Measurements from ENCODE around the gene PPM1D. TPM values are rescaled to one million over a fixed set of nuclear protein-coding genes. Genes with fewer than 3 reads are reported as not detected.

Gene PPM1D
- total RNA-seq, 5 donors from 2014 or later (not counting 1 experiment from before 2014, with no cell fraction given) = 17.0 to 22.5 (median 19.6) TPM

- no peak overlapping the region for H3K4me3 ChIP-seq (ENCODE audit: control insufficient read depth in 1 of 2, extremely low read depth in 1 of 2, low read length in 1 of 2)
- H3K27ac ChIP-seq (ENCODE audit: low read length) = no peak overlapping the region
- H3K36me3 Mint-ChIP-seq = no peaks in the 10 kb centered on the region
- ChIA-PET CTCF (interaction anchor here in 1 of 2 donors (1.0 kb wide), 1 partner anchor 20 kb away, joined by 3 read pairs; no protein-coding TSS in a partner anchor), POLR2A (interaction anchor here in 1 of 2 donors (0.6 kb wide), 1 partner anchor 206 kb away, joined by 3 read pairs; the partner anchor contains the start of gene USP32)
- H3K27me3 ChIP-seq (replicated peaks in 1 of 2; ENCODE audit: control insufficient read depth in 2 of 2, extremely low read depth in 1 of 2, insufficient read depth in 2 of 2, low read length in 1 of 2) = no peaks in the 10 kb centered on the region
- no peak for DNase-seq
- peaks cover 27 to 40% (median 33%) of the 10 kb centered on the region in 3 donors for H3K4me1 Mint-ChIP-seq
- H3K27ac Mint-ChIP-seq = no peak overlapping the region
- H3K4me1 ChIP-seq (ENCODE audit: control insufficient read depth in 1 of 2, extremely low read depth in 1 of 2, insufficient read depth in 2 of 2, low read length in 2 of 2) = peaks cover 7 to 10% of the 10 kb centered on the region in 2 experiments
- no peaks in the 10 kb centered on the region for H3K36me3 ChIP-seq (ENCODE audit: control insufficient read depth in 2 of 2, extremely low read depth in 1 of 2, insufficient read depth in 1 of 2, low read length in 1 of 2)
- 88% methylated on average over 7 of the region's 7 CpGs for WGBS (ENCODE audit: insufficient coverage)
- H3K9me3 Mint-ChIP-seq = no peaks in the 10 kb centered on the region
- peak overlapping the region; percentile 10 to 31 (median 30) for H3K4me3 Mint-ChIP-seq
- no peak for ATAC-seq (replicated peaks in 1 of 4)
- H3K9me3 ChIP-seq = no peaks in the 10 kb centered on the region
- no peaks in the 10 kb centered on the region for H3K27me3 Mint-ChIP-seq
These were observed 1.8 kb upstream of the PPM1D start for GRCh38 chr17:60598001-60598736.

GRCh38 chr17:60599220-60599619, 773 bp upstream of the PPM1D start:
- no peaks in the 10 kb centered on the region for H3K27me3 Mint-ChIP-seq
- CTCF ChIA-PET = interaction anchor here (0.5 to 1.2 kb wide), 6 partner anchors 17 to 1280 kb away, joined by 3 to 4 read pairs (median 3); partner anchors contain the start of gene USP32 (in 1 of the 2)
- WGBS (ENCODE audit: insufficient coverage) = 3% methylated on average over 17 of the region's 17 CpGs
- Histone ChIP-seq H3K9me3 (no peaks in the 10 kb centered on the region), H3K27me3 (replicated peaks in 1 of 2; ENCODE audit: control insufficient read depth in 2 of 2, extremely low read depth in 1 of 2, insufficient read depth in 2 of 2, low read length in 1 of 2) (no peaks in the 10 kb centered on the region), H3K27ac (ENCODE audit: low read length) (peak overlapping the region; percentile 76), H3K4me3 (ENCODE audit: control insufficient read depth in 1 of 2, extremely low read depth in 1 of 2, low read length in 1 of 2) (peak overlapping the region; percentile 89 to 98), H3K36me3 (ENCODE audit: control insufficient read depth in 2 of 2, extremely low read depth in 1 of 2, insufficient read depth in 1 of 2, low read length in 1 of 2) (no peaks in the 10 kb centered on the region), H3K4me1 (ENCODE audit: control insufficient read depth in 1 of 2, extremely low read depth in 1 of 2, insufficient read depth in 2 of 2, low read length in 2 of 2) (peaks cover 8 to 14% of the 10 kb centered on the region in 2 experiments)
- no peaks in the 10 kb centered on the region for H3K9me3 Mint-ChIP-seq
- POLR2A ChIA-PET = interaction anchor here (0.6 to 1.6 kb wide), 3 partner anchors 20 to 207 kb away, joined by 3 to 8 read pairs (median 3); partner anchors contain the start of gene USP32 (in 1 of the 2)
- H3K4me1 Mint-ChIP-seq = peaks cover 36 to 44% (median 42%) of the 10 kb centered on the region in 3 donors
- H3K27ac Mint-ChIP-seq = peak overlapping the region; percentile 96 to 98
- DNase-seq (no peak), ATAC-seq (replicated peaks in 1 of 4) (peak; percentile 22 to 30 (median 26))
- H3K4me3 Mint-ChIP-seq = peak overlapping the region; percentile 94 to 98 (median 96)
- peaks cover 2% of the 10 kb centered on the region for H3K36me3 Mint-ChIP-seq

- WGBS (ENCODE audit: insufficient coverage) = under 1% methylated on average over 66 of the region's 69 CpGs
- peak overlapping the region; percentile 89 to 98 for H3K4me3 ChIP-seq (ENCODE audit: control insufficient read depth in 1 of 2, extremely low read depth in 1 of 2, low read length in 1 of 2)
- POLR2A ChIA-PET = interaction anchor here in 1 of 2 donors (0.6 to 1.6 kb wide), 3 partner anchors 37 to 980 kb away, joined by 3 to 8 read pairs (median 4); partner anchors contain the start of gene USP32
- peak overlapping the region; percentile 94 to 98 (median 96) for H3K4me3 Mint-ChIP-seq
- H3K9me3 ChIP-seq = no peaks in the 10 kb centered on the region
- H3K27me3 Mint-ChIP-seq = no peaks in the 10 kb centered on the region
- H3K36me3 Mint-ChIP-seq = peaks cover 5% of the 10 kb centered on the region
- DNase-seq (peak; percentile 11 to 77 (median 44)), ATAC-seq (replicated peaks in 1 of 4) (peak; percentile 4 to 23 (median 12))
- CTCF ChIA-PET = interaction anchor here (0.6 to 1.2 kb wide), 8 partner anchors 9 to 201 kb away, joined by 3 to 4 read pairs (median 3); partner anchors contain the start of gene BCAS3 (in 1 of the 2)
- peaks cover 46 to 49% (median 49%) of the 10 kb centered on the region in 3 donors for H3K4me1 Mint-ChIP-seq
- H3K4me1 ChIP-seq (ENCODE audit: control insufficient read depth in 1 of 2, extremely low read depth in 1 of 2, insufficient read depth in 2 of 2, low read length in 2 of 2) = peaks cover 8 to 14% of the 10 kb centered on the region in 2 experiments
- peak overlapping the region; percentile 84 for H3K27ac ChIP-seq (ENCODE audit: low read length)
- no peaks in the 10 kb centered on the region for H3K36me3 ChIP-seq (ENCODE audit: control insufficient read depth in 2 of 2, extremely low read depth in 1 of 2, insufficient read depth in 1 of 2, low read length in 1 of 2)
- H3K9me3 Mint-ChIP-seq = no peaks in the 10 kb centered on the region
- peak overlapping the region; percentile 70 to 98 for H3K27ac Mint-ChIP-seq
- H3K27me3 ChIP-seq (replicated peaks in 1 of 2; ENCODE audit: control insufficient read depth in 2 of 2, extremely low read depth in 1 of 2, insufficient read depth in 2 of 2, low read length in 1 of 2) = no peaks in the 10 kb centered on the region
These were observed 775 bp downstream of the PPM1D start for GRCh38 chr17:60600490-60601446.

- POLR2A ChIA-PET = interaction anchor here in 1 of 2 donors (0.6 to 0.7 kb wide), 2 partner anchors 147 to 981 kb away, joined by 3 to 4 read pairs; no protein-coding TSS in a partner anchor
- Histone ChIP-seq H3K4me3 (ENCODE audit: control insufficient read depth in 1 of 2, extremely low read depth in 1 of 2, low read length in 1 of 2) (peak overlapping the region; percentile 89 to 98), H3K27ac (ENCODE audit: low read length) (no peak overlapping the region)
These were observed 1.7 kb downstream of the PPM1D start for GRCh38 chr17:60601447-60602384.

GRCh38 chr17:60602385-60602742, 2.4 kb downstream of the PPM1D start:
- H3K36me3 Mint-ChIP-seq = peaks cover 8% of the 10 kb centered on the region
- WGBS (ENCODE audit: insufficient coverage) = no CpG with 5 or more reads among the region's 12 CpGs
- peak overlapping the region; percentile 72 to 96 (median 94) for H3K4me3 Mint-ChIP-seq
- no peak overlapping the region for H3K27ac Mint-ChIP-seq
- Histone ChIP-seq H3K4me3 (ENCODE audit: control insufficient read depth in 1 of 2, extremely low read depth in 1 of 2, low read length in 1 of 2) (peak overlapping the region; percentile 89 to 98), H3K36me3 (ENCODE audit: control insufficient read depth in 2 of 2, extremely low read depth in 1 of 2, insufficient read depth in 1 of 2, low read length in 1 of 2) (no peaks in the 10 kb centered on the region), H3K9me3 (no peaks in the 10 kb centered on the region), H3K27ac (ENCODE audit: low read length) (no peak overlapping the region), H3K27me3 (replicated peaks in 1 of 2; ENCODE audit: control insufficient read depth in 2 of 2, extremely low read depth in 1 of 2, insufficient read depth in 2 of 2, low read length in 1 of 2) (no peaks in the 10 kb centered on the region), H3K4me1 (ENCODE audit: control insufficient read depth in 1 of 2, extremely low read depth in 1 of 2, insufficient read depth in 2 of 2, low read length in 2 of 2) (peaks cover 8 to 14% of the 10 kb centered on the region in 2 experiments)
- CTCF ChIA-PET = interaction anchor here (0.6 to 1.0 kb wide), 4 partner anchors 24 to 72 kb away, joined by 3 to 5 read pairs (median 3); no protein-coding TSS in a partner anchor
- H3K4me1 Mint-ChIP-seq = peaks cover 58 to 62% (median 58%) of the 10 kb centered on the region in 3 donors
- POLR2A ChIA-PET = interaction anchor here in 1 of 2 donors (0.6 to 0.7 kb wide), 2 partner anchors 9 to 148 kb away, joined by 3 to 8 read pairs; no protein-coding TSS in a partner anchor
- no peaks in the 10 kb centered on the region for H3K27me3 Mint-ChIP-seq
- ATAC-seq (replicated peaks in 1 of 4) = no peak
- no peaks in the 10 kb centered on the region for H3K9me3 Mint-ChIP-seq
- DNase-seq = no peak

More at GRCh38 chr17:60601447-60602384, 1.7 kb downstream of the PPM1D start:
- CTCF ChIA-PET = interaction anchor here (0.6 to 1.0 kb wide), 9 partner anchors 10 to 202 kb away, joined by 3 to 5 read pairs (median 3); no protein-coding TSS in a partner anchor
- peaks cover 8 to 14% of the 10 kb centered on the region in 2 experiments for H3K4me1 ChIP-seq (ENCODE audit: control insufficient read depth in 1 of 2, extremely low read depth in 1 of 2, insufficient read depth in 2 of 2, low read length in 2 of 2)
- no peaks in the 10 kb centered on the region for H3K27me3 Mint-ChIP-seq
- H3K9me3 ChIP-seq = no peaks in the 10 kb centered on the region
- H3K4me3 Mint-ChIP-seq = peak overlapping the region; percentile 94 to 98 (median 96)
- H3K36me3 ChIP-seq (ENCODE audit: control insufficient read depth in 2 of 2, extremely low read depth in 1 of 2, insufficient read depth in 1 of 2, low read length in 1 of 2) = no peaks in the 10 kb centered on the region
- peaks cover 54 to 59% (median 58%) of the 10 kb centered on the region in 3 donors for H3K4me1 Mint-ChIP-seq
- WGBS (ENCODE audit: insufficient coverage) = 5% methylated on average over 9 of the region's 14 CpGs
- peak overlapping the region; percentile 70 to 76 for H3K27ac Mint-ChIP-seq
- DNase-seq (peak in 20 of 35 experiments; percentile 2 to 67 (median 12)), ATAC-seq (replicated peaks in 1 of 4) (no peak)
- H3K27me3 ChIP-seq (replicated peaks in 1 of 2; ENCODE audit: control insufficient read depth in 2 of 2, extremely low read depth in 1 of 2, insufficient read depth in 2 of 2, low read length in 1 of 2) = no peaks in the 10 kb centered on the region
- peaks cover 8% of the 10 kb centered on the region for H3K36me3 Mint-ChIP-seq
- H3K9me3 Mint-ChIP-seq = no peaks in the 10 kb centered on the region
